Thyroid gland (tissue), 4 donors: ENCODE data around the gene SAMD4A. TPM values are rescaled to one million over a fixed set of nuclear protein-coding genes. Genes with fewer than 3 reads are reported as not detected.

Experiments
- DNase-seq, 2 donors: peaks; one replicate each; pipeline ENCODE4 v3.0.0-alpha.2; 2019
- H3K27ac ChIP-seq, 3 donors: fragments of 200-600 bp; sonication (generic); 1 replicate in 2 of 3; 2 replicates in 1 of 3; pipeline ENCODE4 v1.5.1; 2016 to 2019; ENCODE audit warnings: mild to moderate bottlenecking in 1 of 3, moderate library complexity in 1 of 3
- H3K27me3 ChIP-seq: fragments of 200-600 bp; sonication (generic); one replicate; pipeline ENCODE4 v1.5.1; 2019
- H3K36me3 ChIP-seq, 2 donors: fragments of 200-600 bp; sonication (generic); one replicate each; pipeline ENCODE4 v1.5.1; 2016 to 2019
- H3K4me1 ChIP-seq, 2 donors: fragments of 200-600 bp; sonication (generic); one replicate each; pipeline ENCODE4 v1.5.1; 2017 to 2019
- H3K4me3 ChIP-seq, 3 donors: fragments of 200-600 bp; sonication (generic); replicated peaks in 1 of 3; 1 replicate in 2 of 3; 2 replicates in 1 of 3; pipeline ENCODE4 v1.5.1; 2016; ENCODE audit warnings: mild to moderate bottlenecking in 1 of 3
- H3K9me3 ChIP-seq: fragments of 200-600 bp; sonication (generic); one replicate; pipeline ENCODE4 v1.5.1; 2017
- CTCF ChIP-seq, 6 experiments: fragments of 200-600 bp in 3 of 6; fragments of 450-650 bp in 3 of 6; sonication (generic) in 3 of 6; IDR thresholded peaks; one replicate each; pipeline ENCODE4 v1.5.1; 2016 to 2019; ENCODE audit warnings: antibody characterized with exemption in 6 of 6, mild to moderate bottlenecking in 2 of 6, inconsistent platforms in 1 of 6, moderate library complexity in 1 of 6
- POLR2A ChIP-seq, 2 donors: fragments of 450-650 bp; IDR thresholded peaks; one replicate each; pipeline ENCODE4 v1.6.1; 2017; ENCODE audit warnings: antibody characterized with exemption in 2 of 2, mild to moderate bottlenecking in 2 of 2, moderate library complexity in 1 of 2
- WGBS, 2 donors: methylation state at CpG; one replicate each; pipeline ENCODE4 v1.1.5; 2017; 5-methylcytosine and 5-hydroxymethylcytosine counted together
- intact Hi-C: fragments of 100-400 bp; cut with DNase I; formaldehyde crosslinking; loops from one replicate; pipeline ENCODE4 v1.15.1; 2023
- total RNA-seq, 4 donors: library from RNA; depleted of rRNA; stranded (reverse); fragments of >200 nt; gene quantifications; one replicate each; pipeline ENCODE4 v1.2.3, GENCODE V29; 2016

The SAMD4A gene
- total RNA-seq, 4 donors from 2014 or later = 12.6 to 32.7 (median 17.6) TPM

DNA sequence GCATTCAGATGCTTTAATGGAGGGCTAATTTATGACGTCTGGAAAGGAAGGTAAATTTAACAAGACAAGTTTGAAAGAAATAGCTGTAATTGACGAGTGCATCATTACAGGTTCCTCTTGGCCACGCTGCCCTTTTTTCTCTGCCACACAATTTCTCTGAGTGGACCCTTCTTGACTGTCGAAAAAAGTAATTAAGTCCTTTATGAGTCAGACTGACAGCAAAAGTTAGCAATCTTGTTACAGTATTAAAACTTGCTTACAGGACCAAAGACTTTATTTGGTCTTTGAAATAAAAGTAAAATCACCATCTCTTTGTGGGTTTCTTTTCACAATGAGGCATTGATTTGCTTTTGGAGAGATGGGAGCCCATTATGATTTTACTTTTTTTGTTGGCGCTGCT lies 42.6 kb downstream of the SAMD4A start:
- Histone ChIP-seq H3K9me3 (no peaks in the 10 kb centered on the region), H3K27me3 (no peaks in the 10 kb centered on the region), H3K36me3 (no peaks in the 10 kb centered on the region), H3K4me3 (no peak overlapping the region), H3K27ac (no peak overlapping the region), H3K4me1 (no peaks in the 10 kb centered on the region)
- DNase-seq = no peak
- TF ChIP-seq CTCF (IDR thresholded peaks at IDR 0.05) (no peak), POLR2A (IDR thresholded peaks at IDR 0.05) (no peak)
- 77 to 84% methylated on average over 5 of the region's 5 CpGs for WGBS, 2 donors
- intact Hi-C loops = no loop called here

DNA sequence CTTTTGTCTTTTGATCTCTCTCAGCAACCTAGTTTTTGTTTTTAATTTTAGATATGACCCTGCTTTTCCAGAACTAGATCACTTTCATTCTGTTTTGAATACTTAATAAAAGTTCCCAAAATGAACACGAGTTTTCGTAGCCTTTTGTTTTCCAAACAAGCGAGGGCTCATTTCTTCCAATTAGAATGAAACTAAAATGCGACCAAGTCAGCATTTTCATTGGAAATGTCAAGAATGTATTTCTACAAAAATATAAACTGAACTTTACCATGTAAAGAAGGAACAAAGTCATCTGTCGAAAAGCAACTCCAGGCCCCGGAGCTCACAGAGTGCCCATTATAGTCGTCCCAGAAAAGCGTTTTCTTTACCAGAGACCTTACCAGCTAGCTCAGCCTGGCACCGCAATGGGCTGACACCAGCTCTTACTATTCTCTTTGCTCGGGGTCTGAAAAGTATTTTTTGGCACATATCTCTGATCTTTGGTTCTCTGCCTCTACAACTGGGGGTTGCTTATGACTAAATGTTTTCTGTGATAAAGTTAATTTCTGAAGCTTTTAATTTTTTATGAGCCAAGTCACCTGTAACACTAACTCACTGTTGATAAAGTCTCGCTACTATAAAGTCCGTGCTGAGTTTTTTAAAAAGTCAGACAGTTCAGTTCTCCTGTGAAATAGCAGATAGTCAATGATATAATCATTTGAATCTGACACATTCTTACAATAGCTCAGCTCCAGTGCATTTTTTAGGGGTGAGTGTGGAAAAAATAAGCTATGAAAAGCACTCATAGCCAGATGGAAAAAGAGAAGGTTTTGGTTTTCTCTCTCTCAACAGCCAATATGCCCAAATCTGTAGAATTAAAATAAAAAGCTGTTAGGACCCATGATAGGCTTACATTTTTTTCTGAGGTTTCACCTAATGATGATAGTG lies 43.4 kb downstream of the SAMD4A start:
- Histone ChIP-seq H3K27me3 (no peaks in the 10 kb centered on the region), H3K9me3 (no peaks in the 10 kb centered on the region), H3K27ac (no peak overlapping the region), H3K4me1 (no peaks in the 10 kb centered on the region), H3K36me3 (no peaks in the 10 kb centered on the region), H3K4me3 (no peak overlapping the region)
- intact Hi-C loops = no loop called here
- WGBS, 2 donors = 88 to 92% methylated on average over 12 of the region's 12 CpGs
- no peak for TF ChIP-seq POLR2A (IDR thresholded peaks at IDR 0.05)
- no peak for TF ChIP-seq CTCF (IDR thresholded peaks at IDR 0.05)
- no peak for DNase-seq

- H3K9me3 ChIP-seq = no peaks in the 10 kb centered on the region
- no peaks in the 10 kb centered on the region for H3K36me3 ChIP-seq
- H3K27ac ChIP-seq = no peak overlapping the region
- no peak for DNase-seq
- no peaks in the 10 kb centered on the region for H3K4me1 ChIP-seq
- H3K27me3 ChIP-seq = no peaks in the 10 kb centered on the region
- WGBS, 2 donors = 54 to 59% methylated on average over 3 of the region's 3 CpGs
- no peak overlapping the region for H3K4me3 ChIP-seq
- intact Hi-C loops = no loop called here
- TF ChIP-seq CTCF (IDR thresholded peaks at IDR 0.05) (no peak), POLR2A (IDR thresholded peaks at IDR 0.05) (no peak)
Measured at GRCh38 chr14:54614296-54614695, 47.4 kb downstream of the SAMD4A start.

GRCh38 chr14:54617467-54617866 lies 50.5 kb downstream of the SAMD4A start:
- no peak overlapping the region for H3K4me3 ChIP-seq
- no peak for DNase-seq
- H3K4me1 ChIP-seq = no peaks in the 10 kb centered on the region
- H3K27me3 ChIP-seq = no peaks in the 10 kb centered on the region
- H3K9me3 ChIP-seq = no peaks in the 10 kb centered on the region
- H3K27ac ChIP-seq = no peak overlapping the region
- TF ChIP-seq POLR2A (IDR thresholded peaks at IDR 0.05) = no peak
- TF ChIP-seq CTCF (IDR thresholded peaks at IDR 0.05) = no peak
- H3K36me3 ChIP-seq = no peaks in the 10 kb centered on the region
- intact Hi-C loops = no loop called here
- WGBS, 2 donors = 87 to 93% methylated on average over 3 of the region's 3 CpGs

- Histone ChIP-seq H3K27me3 (no peaks in the 10 kb centered on the region), H3K36me3 (no peaks in the 10 kb centered on the region), H3K4me3 (no peak overlapping the region), H3K27ac (no peak overlapping the region), H3K9me3 (no peaks in the 10 kb centered on the region), H3K4me1 (no peaks in the 10 kb centered on the region)
- no peak for DNase-seq
- intact Hi-C loops = no loop called here
- TF ChIP-seq POLR2A (IDR thresholded peaks at IDR 0.05) (no peak), CTCF (IDR thresholded peaks at IDR 0.05) (no peak)
Measured at GRCh38 chr14:54621686-54622085, 54.8 kb downstream of the SAMD4A start.
